Effector memory CD8-positive, alpha-beta T cell (primary cell): ENCODE data around the gene KIF2C.
A peak's percentile ranks its signal among the peaks of the same experiment; 100 is the strongest.
"Not testable (repeated sequence)": the region's sequence is repeated elsewhere in the genome, so short reads cannot be mapped to it uniquely, and the experiment has no call there.

Experiments used
- ATAC-seq: fragments of 150-1000 bp; cut with Tn5 transposase; replicated peaks from 2 replicates; pipeline ENCODE4 v1.10.0; 2021; ENCODE audit warnings: mild to moderate bottlenecking, moderate library complexity
- DNase-seq, 3 experiments: peaks; one replicate each; pipeline ENCODE4 v3.0.0; 2021
- H3K27ac Mint-ChIP-seq, 2 donors: one replicate each; pipeline ENCODE4 v1.8.0; 2022; ENCODE audit warnings: mild to moderate bottlenecking in 2 of 2, mixed read lengths in 2 of 2, moderate library complexity in 2 of 2
- H3K27me3 Mint-ChIP-seq, 2 donors: one replicate each; pipeline ENCODE4 v1.8.0; 2022; ENCODE audit warnings: mixed read lengths in 2 of 2
- H3K36me3 Mint-ChIP-seq: one replicate; pipeline ENCODE4 v1.8.0; 2022; ENCODE audit warnings: mild to moderate bottlenecking, moderate library complexity, mixed read lengths; ENCODE audit not compliant: insufficient read depth
- H3K4me1 Mint-ChIP-seq, 2 donors: one replicate each; pipeline ENCODE4 v1.8.0; 2022; ENCODE audit warnings: low read depth in 2 of 2, mixed read lengths in 2 of 2
- H3K4me3 Mint-ChIP-seq, 2 donors: one replicate each; pipeline ENCODE4 v1.8.0; 2022; ENCODE audit warnings: mild to moderate bottlenecking in 2 of 2, mixed read lengths in 2 of 2, moderate library complexity in 2 of 2
- H3K9me3 Mint-ChIP-seq, 2 donors: one replicate each; pipeline ENCODE4 v1.8.0; 2022; ENCODE audit warnings: mixed read lengths in 2 of 2

KIF2C gene

GRCh38 chr1:44760876-44761275 lies 21.2 kb downstream of the KIF2C start:
- Mint-ChIP-seq H3K4me3 (no peak overlapping the region), H3K27ac (no peak overlapping the region), H3K4me1 (peaks cover 0 to 4% of the 10 kb centered on the region in 2 donors), H3K36me3 (peaks cover 2% of the 10 kb centered on the region), H3K9me3 (no peaks in the 10 kb centered on the region), H3K27me3 (no peaks in the 10 kb centered on the region)
- DNase-seq (no peak), ATAC-seq (no peak)

GRCh38 chr1:44766421-44766820 lies 26.8 kb downstream of the KIF2C start:
- H3K4me1 Mint-ChIP-seq, H3K4me3 Mint-ChIP-seq, DNase-seq, H3K9me3 Mint-ChIP-seq, H3K36me3 Mint-ChIP-seq, ATAC-seq, H3K27me3 Mint-ChIP-seq, H3K27ac Mint-ChIP-seq: not testable (repeated sequence)

- no peaks in the 10 kb centered on the region for H3K27me3 Mint-ChIP-seq
Measured at GRCh38 chr1:44775078-44775929, 35.7 kb downstream of the KIF2C start, which contains the start of gene RPS8. Gene RPS8, plus strand, starts transcription at chr1:44775540. Its CDS starts 57 bp downstream, at chr1:44775597.

DNA sequence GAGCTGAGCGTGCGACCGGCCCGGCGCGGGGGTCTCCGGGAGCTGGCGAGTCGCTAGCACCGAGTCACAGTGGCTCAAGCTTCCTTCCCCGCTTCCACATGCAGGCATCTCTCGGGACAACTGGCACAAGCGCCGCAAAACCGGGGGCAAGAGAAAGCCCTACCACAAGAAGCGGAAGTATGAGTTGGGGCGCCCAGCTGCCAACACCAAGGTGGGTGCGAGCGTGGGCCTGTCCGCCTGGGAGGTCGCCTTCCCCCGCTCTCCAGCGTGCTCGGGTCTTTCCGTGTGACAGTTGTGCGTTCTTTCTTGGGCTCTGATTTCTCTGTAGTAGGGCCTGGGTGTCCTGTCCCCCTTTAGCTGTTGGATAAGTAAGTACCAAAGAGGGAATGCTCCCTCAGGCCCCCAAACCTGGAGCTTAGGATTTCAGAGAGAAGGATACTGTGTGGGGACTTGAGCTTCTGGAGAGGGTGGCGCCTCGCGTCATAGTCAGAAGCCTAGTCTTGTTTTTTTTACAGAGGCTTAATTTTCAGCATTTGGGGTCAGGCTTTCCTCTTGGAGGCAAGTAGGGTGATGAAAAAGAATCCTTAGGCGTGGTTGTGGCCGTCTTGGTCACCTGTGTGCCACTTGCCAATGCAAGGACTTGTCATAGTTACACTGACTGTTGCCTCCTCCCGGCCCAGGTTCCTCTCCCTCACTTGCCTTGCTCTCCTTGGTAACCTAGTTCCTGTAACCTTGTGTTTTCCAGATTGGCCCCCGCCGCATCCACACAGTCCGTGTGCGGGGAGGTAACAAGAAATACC lies 36.5 kb downstream of the KIF2C start:
- no peaks in the 10 kb centered on the region for H3K9me3 Mint-ChIP-seq
- peaks cover 56% of the 10 kb centered on the region for H3K36me3 Mint-ChIP-seq
- H3K27ac Mint-ChIP-seq, result peak overlapping the region; percentile 90 to 98
- no peaks in the 10 kb centered on the region for H3K27me3 Mint-ChIP-seq
- H3K4me1 Mint-ChIP-seq, result peaks cover 32 to 33% of the 10 kb centered on the region in 2 donors
- ATAC-seq (peak; percentile 52), DNase-seq (peak; percentile 41 to 43 (median 42))
- peak overlapping the region; percentile 83 to 90 for H3K4me3 Mint-ChIP-seq

More at GRCh38 chr1:44775078-44775929, 35.7 kb downstream of the KIF2C start, which contains the start of gene RPS8:
- H3K9me3 Mint-ChIP-seq, result no peaks in the 10 kb centered on the region
- H3K27ac Mint-ChIP-seq, result peak within 1 kb of the TSS; percentile 90 to 98
- ATAC-seq (peak; percentile 81), DNase-seq (peak; percentile 80 to 85 (median 85))
- H3K4me3 Mint-ChIP-seq, result peak within 1 kb of the TSS; percentile 83 to 90
- H3K4me1 Mint-ChIP-seq, result peaks cover 32% of the 10 kb centered on the region in 2 donors
- peaks cover 48% of the 10 kb centered on the region for H3K36me3 Mint-ChIP-seq

- no peaks in the 10 kb centered on the region for H3K9me3 Mint-ChIP-seq
- no peak for DNase-seq
- no peak for ATAC-seq
Measured at GRCh38 chr1:44776730-44777068, 37.1 kb downstream of the KIF2C start.

GRCh38 chr1:44777547-44777946 lies 37.9 kb downstream of the KIF2C start:
- ATAC-seq (no peak), DNase-seq (no peak)
- peaks cover 32 to 34% of the 10 kb centered on the region in 2 donors for H3K4me1 Mint-ChIP-seq
- H3K27ac Mint-ChIP-seq, result peak overlapping the region; percentile 90 to 98
- H3K36me3 Mint-ChIP-seq, result peaks cover 62% of the 10 kb centered on the region
- H3K4me3 Mint-ChIP-seq, result peak overlapping the region; percentile 83 to 90
- no peaks in the 10 kb centered on the region for H3K9me3 Mint-ChIP-seq
- no peaks in the 10 kb centered on the region for H3K27me3 Mint-ChIP-seq

More at GRCh38 chr1:44776730-44777068, 37.1 kb downstream of the KIF2C start:
- H3K27me3 Mint-ChIP-seq, result no peaks in the 10 kb centered on the region
- H3K36me3 Mint-ChIP-seq, result peaks cover 62% of the 10 kb centered on the region
- peak overlapping the region; percentile 90 to 98 for H3K27ac Mint-ChIP-seq
- peaks cover 32 to 34% of the 10 kb centered on the region in 2 donors for H3K4me1 Mint-ChIP-seq
- H3K4me3 Mint-ChIP-seq, result peak overlapping the region; percentile 83 to 90

DNA sequence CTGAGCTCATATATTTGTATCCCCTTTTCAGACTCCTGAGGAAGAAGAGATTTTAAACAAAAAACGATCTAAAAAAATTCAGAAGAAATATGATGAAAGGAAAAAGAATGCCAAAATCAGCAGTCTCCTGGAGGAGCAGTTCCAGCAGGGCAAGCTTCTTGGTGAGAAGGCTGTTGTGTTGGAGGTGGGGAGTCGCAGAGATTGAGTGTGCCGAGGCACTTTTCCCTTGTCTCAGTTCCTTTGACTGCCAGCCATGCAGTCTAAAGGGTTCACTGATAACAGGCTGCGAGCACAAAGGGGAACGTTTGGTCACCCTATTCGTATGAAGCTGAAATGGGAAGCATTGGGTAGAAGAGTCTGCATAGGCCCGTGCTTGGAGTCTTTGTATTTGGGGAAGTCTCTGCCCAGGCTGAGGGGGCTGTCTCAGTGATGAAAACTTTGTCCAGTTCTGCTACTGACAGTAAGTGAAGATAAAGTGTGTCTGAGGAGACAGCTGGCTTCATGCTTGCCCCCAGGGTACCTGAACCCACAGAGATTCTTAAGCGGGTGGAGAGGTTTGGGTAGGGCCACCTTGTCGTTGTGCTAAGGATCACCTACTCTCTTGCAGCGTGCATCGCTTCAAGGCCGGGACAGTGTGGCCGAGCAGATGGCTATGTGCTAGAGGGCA lies 38.5 kb downstream of the KIF2C start:
- Mint-ChIP-seq H3K36me3 (peaks cover 62% of the 10 kb centered on the region), H3K9me3 (no peaks in the 10 kb centered on the region)
- no peak for ATAC-seq

GRCh38 chr1:44778705-44779576 lies 39.3 kb downstream of the KIF2C start:
- ATAC-seq (no peak), DNase-seq (no peak)
- no peaks in the 10 kb centered on the region for H3K27me3 Mint-ChIP-seq
- peaks cover 62% of the 10 kb centered on the region for H3K36me3 Mint-ChIP-seq
- H3K27ac Mint-ChIP-seq, result peak overlapping the region; percentile 26 to 90
- peaks cover 36 to 40% of the 10 kb centered on the region in 2 donors for H3K4me1 Mint-ChIP-seq
- H3K9me3 Mint-ChIP-seq, result no peaks in the 10 kb centered on the region
- peak overlapping the region in 1 of 2 donors; percentile 4 for H3K4me3 Mint-ChIP-seq

More for the DNA sequence above, 38.5 kb downstream of the KIF2C start:
- Mint-ChIP-seq H3K4me1 (peaks cover 32 to 34% of the 10 kb centered on the region in 2 donors), H3K4me3 (peak overlapping the region; percentile 4 to 83), H3K27ac (peak overlapping the region; percentile 90 to 98), H3K27me3 (no peaks in the 10 kb centered on the region)
- no peak for DNase-seq

DNA sequence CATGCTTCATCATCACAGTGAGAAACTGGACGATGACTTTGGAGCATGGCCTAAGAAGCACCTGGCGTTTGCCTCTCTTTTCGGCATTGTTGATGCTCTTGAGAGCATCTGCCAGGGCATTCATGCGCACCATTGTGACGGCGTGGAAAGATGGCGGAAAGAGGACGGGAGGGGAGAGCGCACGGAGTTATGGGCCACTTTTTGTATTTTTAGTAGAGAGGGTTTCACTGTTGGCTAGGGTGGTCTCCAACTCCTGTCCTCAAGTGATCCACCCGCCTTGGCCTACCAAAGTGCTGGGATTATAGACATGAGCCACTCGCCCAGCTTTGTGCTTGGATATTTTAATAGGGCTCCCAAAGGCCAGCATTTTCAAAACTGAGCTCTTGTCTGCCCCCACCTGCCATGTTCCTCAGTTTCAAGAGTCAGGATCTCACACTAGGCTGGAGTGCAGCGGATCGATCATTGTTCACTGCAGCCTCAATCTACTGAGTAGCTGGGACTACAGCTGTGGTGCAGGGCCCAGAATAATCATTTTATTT lies 41.0 kb downstream of the KIF2C start:
- peak overlapping the region in 1 of 2 donors; percentile 44 for H3K27ac Mint-ChIP-seq
- H3K36me3 Mint-ChIP-seq, result peaks cover 63% of the 10 kb centered on the region

GRCh38 chr1:44783697-44784093 lies 44.1 kb downstream of the KIF2C start:
- no peaks in the 10 kb centered on the region for H3K27me3 Mint-ChIP-seq
- ATAC-seq (no peak), DNase-seq (no peak)
- peaks cover 37% of the 10 kb centered on the region for H3K36me3 Mint-ChIP-seq
- H3K4me1 Mint-ChIP-seq, result peaks cover 26 to 27% of the 10 kb centered on the region in 2 donors
- H3K27ac Mint-ChIP-seq, result peak overlapping the region; percentile 38 to 77
- H3K9me3 Mint-ChIP-seq, result no peaks in the 10 kb centered on the region
- peak overlapping the region; percentile 58 to 74 for H3K4me3 Mint-ChIP-seq

More for the DNA sequence above, 41.0 kb downstream of the KIF2C start:
- DNase-seq (no peak), ATAC-seq (no peak)
- no peaks in the 10 kb centered on the region for H3K9me3 Mint-ChIP-seq
- H3K4me3 Mint-ChIP-seq, result no peak overlapping the region
- no peaks in the 10 kb centered on the region for H3K27me3 Mint-ChIP-seq
- H3K4me1 Mint-ChIP-seq, result peaks cover 41 to 43% of the 10 kb centered on the region in 2 donors

DNA sequence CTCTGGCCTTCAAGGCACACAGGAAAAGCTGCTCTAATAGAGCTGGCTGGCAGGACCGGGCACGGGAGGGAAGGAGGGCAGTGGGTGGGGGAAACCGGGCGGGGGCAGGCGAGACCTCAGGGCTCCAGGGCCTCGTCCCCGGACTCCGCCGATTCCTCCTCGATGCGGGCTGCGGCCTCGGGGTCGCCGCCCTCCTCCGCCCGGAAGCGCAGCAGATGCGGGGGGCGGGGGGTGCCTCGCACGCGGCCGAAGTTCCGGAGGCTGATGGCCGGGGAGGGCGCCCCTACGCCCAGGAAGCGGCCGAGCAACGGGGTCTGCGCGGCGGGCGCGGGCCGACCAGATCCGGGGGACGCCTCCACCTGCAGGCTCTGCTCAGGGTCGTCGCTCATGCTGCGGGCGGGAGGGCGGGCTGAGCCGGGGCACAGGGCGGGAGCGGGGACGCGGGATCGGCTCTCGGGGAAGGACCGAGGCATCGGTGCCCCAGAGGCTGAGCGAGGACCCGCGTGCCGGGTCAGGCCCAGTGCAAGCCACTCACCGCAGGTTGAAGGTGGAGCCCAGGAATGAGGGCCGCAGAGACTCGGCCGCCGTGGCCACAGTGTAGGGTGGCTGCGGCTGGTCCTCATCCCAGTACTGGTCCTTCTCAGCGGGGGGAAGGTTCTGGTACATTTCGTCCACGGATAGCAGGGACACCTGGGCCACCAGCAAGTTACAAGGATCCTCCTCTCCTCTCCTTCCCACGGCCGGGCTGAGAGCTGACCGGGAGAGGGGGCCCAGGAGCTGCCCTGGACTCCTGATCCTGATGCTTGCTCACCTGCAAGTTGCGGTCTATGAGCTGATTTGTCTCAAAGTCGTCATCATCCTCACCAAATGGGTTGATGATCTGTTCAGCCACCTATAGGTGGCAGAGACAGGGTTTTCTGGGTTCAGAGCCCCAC lies 44.7 kb downstream of the KIF2C start:
- H3K4me3 Mint-ChIP-seq, result peak overlapping the region; percentile 74 to 75
- peak overlapping the region; percentile 39 to 77 for H3K27ac Mint-ChIP-seq
- peak; percentile 16 for ATAC-seq
- peaks cover 30% of the 10 kb centered on the region for H3K36me3 Mint-ChIP-seq
- H3K9me3 Mint-ChIP-seq, result no peaks in the 10 kb centered on the region
- H3K4me1 Mint-ChIP-seq, result peaks cover 25% of the 10 kb centered on the region in 2 donors
- peak in 2 of 3 experiments; percentile 9 to 19 for DNase-seq
- no peaks in the 10 kb centered on the region for H3K27me3 Mint-ChIP-seq
